ENCODE data around the gene ANKRD29. TPM values are rescaled to one million over a fixed set of nuclear protein-coding genes. Genes with fewer than 3 reads are reported as not detected.

The ANKRD29 gene
- total RNA-seq, 3 donors from 2014 or later, result 1.5 to 3.3 (median 1.9) TPM

DNA sequence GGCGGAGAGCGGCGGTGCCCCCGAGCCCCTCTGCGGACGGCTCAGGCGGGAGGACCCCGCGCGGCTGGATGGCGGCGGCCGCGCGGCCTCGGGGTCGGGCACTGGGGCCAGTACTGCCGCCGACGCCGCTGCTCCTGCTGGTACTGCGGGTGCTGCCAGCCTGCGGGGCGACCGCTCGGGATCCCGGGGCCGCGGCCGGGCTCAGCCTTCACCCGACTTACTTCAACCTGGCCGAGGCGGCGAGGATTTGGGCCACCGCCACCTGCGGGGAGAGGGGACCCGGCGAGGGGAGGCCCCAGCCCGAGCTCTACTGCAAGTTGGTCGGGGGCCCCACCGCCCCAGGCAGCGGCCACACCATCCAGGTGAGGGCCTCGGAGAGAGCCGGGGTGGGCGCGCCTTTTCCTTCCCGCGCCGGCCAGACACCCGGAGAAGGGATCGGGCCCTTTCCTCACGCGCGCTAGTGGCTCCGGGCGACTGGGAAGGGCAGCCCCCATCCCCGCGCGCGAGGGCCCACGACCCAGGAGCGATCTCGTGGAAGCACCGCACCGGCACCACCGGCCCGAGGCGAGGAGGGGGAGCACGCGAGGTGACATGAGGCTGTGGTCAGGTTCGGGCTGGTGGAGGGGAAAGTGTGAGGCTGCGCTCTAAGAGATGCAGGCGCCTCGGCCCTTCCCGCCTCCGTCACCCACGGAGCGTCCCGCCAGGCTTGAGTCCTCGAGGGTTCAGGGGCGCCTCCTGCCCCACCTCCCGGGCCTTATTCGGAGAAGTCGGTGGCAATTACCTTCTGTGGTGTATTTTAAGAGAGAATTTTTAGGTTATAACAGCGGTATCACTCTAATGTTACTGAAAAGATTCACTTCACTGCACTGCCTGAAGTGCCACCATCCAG is 27.1 kb upstream of the ANKRD29 start:
- Histone ChIP-seq H3K4me1 (ENCODE audit: low read depth) (peaks cover 16% of the 10 kb centered on the region), H3K36me3 (ENCODE audit: low read depth) (no peaks in the 10 kb centered on the region), H3K9me3 (no peaks in the 10 kb centered on the region), H3K4me3 (no peak overlapping the region)
- DNase-seq (peak; percentile 19 to 58 (median 44)), ATAC-seq (peak; percentile 60)
- no peak for TF ChIP-seq CTCF (IDR thresholded peaks at IDR 0.05)
- intact Hi-C loops (cut with DNase I, micrococcal nuclease), result no loop called here

- Histone ChIP-seq H3K4me1 (ENCODE audit: low read depth) (peaks cover 20% of the 10 kb centered on the region), H3K4me3 (no peak within 1 kb of the TSS), H3K9me3 (no peaks in the 10 kb centered on the region), H3K36me3 (ENCODE audit: low read depth) (no peaks in the 10 kb centered on the region)
- intact Hi-C loops (cut with DNase I, micrococcal nuclease), result no loop called here
- DNase-seq (peak; percentile 63 to 78 (median 69)), ATAC-seq (peak; percentile 89)
- TF ChIP-seq CTCF (IDR thresholded peaks at IDR 0.05), result no peak
Observed at GRCh38 chr18:23689031-23689615, 26.4 kb upstream of the ANKRD29 start, which contains the start of gene LAMA3. LAMA3 (plus strand) TSS chr18:23689453; CDS start chr18:23689684, 231 bp downstream.

- no peak overlapping the region for H3K4me3 ChIP-seq
- TF ChIP-seq CTCF (IDR thresholded peaks at IDR 0.05), result no peak
- H3K4me1 ChIP-seq (ENCODE audit: low read depth), result peaks cover 20% of the 10 kb centered on the region
- intact Hi-C loops (cut with DNase I, micrococcal nuclease), result no loop called here
- no peaks in the 10 kb centered on the region for H3K36me3 ChIP-seq (ENCODE audit: low read depth)
- no peak for DNase-seq
- no peak for ATAC-seq
- H3K9me3 ChIP-seq, result no peaks in the 10 kb centered on the region
Observed at GRCh38 chr18:23688528-23688927, 25.8 kb upstream of the ANKRD29 start.

DNA sequence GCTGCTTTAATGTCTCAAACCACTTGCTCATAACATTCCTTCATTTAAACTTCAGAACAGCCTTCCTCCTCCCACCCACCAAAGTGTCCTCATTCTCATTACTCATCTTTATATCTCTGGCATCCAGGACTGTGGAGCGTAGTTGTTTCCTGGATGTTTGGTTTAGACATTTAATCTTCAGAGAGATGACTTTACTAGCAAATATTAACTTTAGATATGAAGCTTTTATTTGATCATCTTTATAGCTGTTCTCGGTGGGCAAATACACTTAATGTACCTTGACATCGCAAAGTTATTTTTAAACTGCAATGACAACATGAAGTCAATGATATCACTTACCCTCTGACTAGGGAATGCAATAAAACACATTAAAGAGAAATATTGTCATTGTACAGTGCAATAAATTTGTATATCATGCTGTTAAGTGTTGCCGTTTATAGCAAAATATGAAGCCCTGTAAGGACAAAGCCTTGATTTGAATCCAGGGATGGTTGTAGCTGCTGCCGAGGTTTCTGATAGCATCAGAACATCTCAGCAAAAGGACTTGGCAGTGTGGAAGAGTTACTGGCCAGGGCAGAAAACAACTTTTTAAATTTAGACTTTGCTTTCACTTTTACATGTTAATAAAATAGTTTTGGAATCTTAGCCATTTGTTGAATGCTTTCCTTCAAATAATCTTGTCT is 21.9 kb upstream of the ANKRD29 start:
- Histone ChIP-seq H3K4me1 (ENCODE audit: low read depth) (peaks cover 13% of the 10 kb centered on the region), H3K36me3 (ENCODE audit: low read depth) (no peaks in the 10 kb centered on the region), H3K9me3 (no peaks in the 10 kb centered on the region), H3K4me3 (no peak overlapping the region)
- TF ChIP-seq CTCF (IDR thresholded peaks at IDR 0.05), result no peak
- intact Hi-C loops (cut with DNase I, micrococcal nuclease), result no loop called here
- ATAC-seq (peak; percentile 73), DNase-seq (no peak)

DNA sequence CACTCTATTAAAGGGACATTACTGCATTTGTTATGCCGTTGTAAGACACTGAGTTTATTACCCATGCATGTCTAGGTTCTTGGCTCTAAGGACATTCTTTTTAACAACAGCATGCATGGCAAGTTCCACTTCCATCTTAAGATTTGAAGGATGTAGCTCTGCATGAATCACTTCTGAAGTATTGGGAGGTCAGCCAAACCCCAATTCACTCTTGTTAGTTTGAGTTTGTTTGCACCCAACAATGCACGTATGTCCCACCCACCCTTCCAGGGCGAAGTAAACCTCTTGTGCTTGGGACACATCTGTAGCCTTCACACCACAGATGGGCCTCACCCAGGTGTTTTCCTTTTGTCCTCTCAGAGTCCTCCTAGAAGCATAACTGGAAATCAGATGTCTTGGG is 21.0 kb upstream of the ANKRD29 start:
- Histone ChIP-seq H3K36me3 (ENCODE audit: low read depth) (no peaks in the 10 kb centered on the region), H3K4me1 (ENCODE audit: low read depth) (peaks cover 8% of the 10 kb centered on the region), H3K4me3 (no peak overlapping the region), H3K9me3 (no peaks in the 10 kb centered on the region)
- no peak for TF ChIP-seq CTCF (IDR thresholded peaks at IDR 0.05)
- ATAC-seq (no peak), DNase-seq (no peak)
- intact Hi-C loops (cut with DNase I, micrococcal nuclease), result no loop called here
